Body of pancreas (tissue), 4 donors: ENCODE data around the gene DHRS4.

Source experiments
- POLR2A ChIP-seq, 3 donors: fragments of 450-650 bp; IDR thresholded peaks; one replicate each; pipeline ENCODE4 v1.6.1; 2016; ENCODE audit warnings: antibody characterized with exemption in 3 of 3, mild to moderate bottlenecking in 2 of 3
- TF ChIP-seq, protein P1 (sequence below), 7 experiments: fragments of 450-650 bp in 4 of 7; fragments of 200-600 bp in 3 of 7; sonication (generic) in 3 of 7; IDR thresholded peaks; one replicate each; pipeline ENCODE4 v1.5.1; 2016 to 2019; ENCODE audit warnings: antibody characterized with exemption in 7 of 7

DNA sequence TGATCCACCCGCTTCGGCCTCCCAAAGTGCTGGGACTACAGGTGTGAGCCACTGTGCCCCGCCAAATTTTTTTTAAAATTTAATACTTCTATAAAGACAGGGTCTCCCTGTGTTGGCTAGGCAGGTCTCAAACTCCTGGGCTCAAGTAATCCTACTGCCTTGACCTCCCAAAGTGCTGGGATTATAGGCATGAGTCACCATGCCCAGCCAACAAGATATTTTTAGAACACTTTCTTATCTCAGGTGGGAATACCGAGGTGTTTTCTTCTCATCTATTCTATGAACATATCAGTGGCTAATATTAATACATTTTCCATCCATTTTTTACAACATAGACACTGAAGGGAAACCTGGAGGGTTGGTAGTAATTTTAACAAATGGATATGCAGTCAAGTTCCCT lies 38.0 kb upstream of the DHRS4 start:
- TF ChIP-seq, protein P1, sequence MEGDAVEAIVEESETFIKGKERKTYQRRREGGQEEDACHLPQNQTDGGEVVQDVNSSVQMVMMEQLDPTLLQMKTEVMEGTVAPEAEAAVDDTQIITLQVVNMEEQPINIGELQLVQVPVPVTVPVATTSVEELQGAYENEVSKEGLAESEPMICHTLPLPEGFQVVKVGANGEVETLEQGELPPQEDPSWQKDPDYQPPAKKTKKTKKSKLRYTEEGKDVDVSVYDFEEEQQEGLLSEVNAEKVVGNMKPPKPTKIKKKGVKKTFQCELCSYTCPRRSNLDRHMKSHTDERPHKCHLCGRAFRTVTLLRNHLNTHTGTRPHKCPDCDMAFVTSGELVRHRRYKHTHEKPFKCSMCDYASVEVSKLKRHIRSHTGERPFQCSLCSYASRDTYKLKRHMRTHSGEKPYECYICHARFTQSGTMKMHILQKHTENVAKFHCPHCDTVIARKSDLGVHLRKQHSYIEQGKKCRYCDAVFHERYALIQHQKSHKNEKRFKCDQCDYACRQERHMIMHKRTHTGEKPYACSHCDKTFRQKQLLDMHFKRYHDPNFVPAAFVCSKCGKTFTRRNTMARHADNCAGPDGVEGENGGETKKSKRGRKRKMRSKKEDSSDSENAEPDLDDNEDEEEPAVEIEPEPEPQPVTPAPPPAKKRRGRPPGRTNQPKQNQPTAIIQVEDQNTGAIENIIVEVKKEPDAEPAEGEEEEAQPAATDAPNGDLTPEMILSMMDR (IDR thresholded peaks at IDR 0.05), result no peak
- TF ChIP-seq POLR2A (IDR thresholded peaks at IDR 0.05), result no peak
